GM21717 (cell line): ENCODE data around the gene ZYG11A.

Experiments used
- ATAC-seq: cut with Tn5 transposase; IDR thresholded peaks from one replicate; pipeline ENCODE4 v1.9.1; 2021; ENCODE audit warnings: mild to moderate bottlenecking, moderate library complexity; ENCODE audit not compliant: unreplicated experiment

Gene ZYG11A

DNA sequence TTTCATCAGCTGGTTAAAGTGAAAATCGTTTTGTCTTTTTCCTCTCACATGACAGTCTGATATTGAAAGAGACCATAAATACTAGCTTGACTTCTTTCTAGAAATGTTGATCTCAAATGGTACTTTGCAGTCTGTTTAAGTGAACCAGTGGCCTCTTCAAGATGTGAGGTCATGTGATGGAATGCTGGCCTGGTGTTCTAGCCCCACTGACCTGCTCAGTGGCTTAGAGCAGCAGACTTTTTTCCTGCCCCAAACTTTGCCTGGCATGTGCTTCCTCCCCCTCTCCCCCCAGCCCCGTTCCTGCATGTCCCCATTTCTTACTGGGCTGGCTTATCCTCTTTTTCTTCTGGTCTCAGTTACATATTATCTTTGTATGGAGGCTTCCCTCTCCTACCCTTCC lies 34.3 kb downstream of the ZYG11A start:
- no peak for ATAC-seq

DNA sequence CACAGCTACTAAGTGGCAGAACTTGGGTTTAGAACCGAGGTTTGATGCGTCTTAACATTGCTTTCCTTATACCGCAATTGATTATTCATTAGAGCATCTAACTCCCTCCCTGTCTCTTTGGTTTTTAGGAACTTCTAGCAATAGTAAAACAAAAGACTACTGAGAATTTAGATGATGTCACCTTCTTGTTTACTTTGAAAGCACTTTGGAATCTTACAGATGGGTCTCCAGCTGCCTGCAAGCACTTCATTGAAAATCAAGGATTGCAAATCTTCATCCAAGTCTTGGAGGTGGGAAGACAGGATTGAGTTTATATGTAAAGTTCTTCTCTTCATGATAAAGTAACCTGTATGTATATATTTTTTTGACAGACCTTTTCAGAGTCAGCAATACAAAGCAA lies 35.0 kb downstream of the ZYG11A start:
- no peak for ATAC-seq

DNA sequence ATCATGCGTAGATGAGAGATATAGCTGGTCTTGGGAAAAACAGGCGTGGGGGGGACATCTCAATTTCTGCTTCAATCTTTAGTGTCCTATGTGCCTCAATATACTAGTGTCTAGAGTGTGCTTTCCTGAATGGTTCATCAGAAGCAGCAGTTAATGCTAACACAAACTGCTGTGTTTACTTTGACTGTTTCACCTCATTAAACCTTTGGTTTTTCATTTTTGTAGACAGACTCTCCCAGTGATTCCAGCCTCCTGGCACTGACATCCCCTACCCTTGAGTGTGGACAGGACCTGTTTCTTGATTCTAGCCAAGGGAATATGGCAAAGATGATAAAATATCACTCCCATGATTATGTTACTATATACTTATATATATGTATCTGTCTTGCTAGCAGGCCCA lies 37.6 kb downstream of the ZYG11A start:
- no peak for ATAC-seq

DNA sequence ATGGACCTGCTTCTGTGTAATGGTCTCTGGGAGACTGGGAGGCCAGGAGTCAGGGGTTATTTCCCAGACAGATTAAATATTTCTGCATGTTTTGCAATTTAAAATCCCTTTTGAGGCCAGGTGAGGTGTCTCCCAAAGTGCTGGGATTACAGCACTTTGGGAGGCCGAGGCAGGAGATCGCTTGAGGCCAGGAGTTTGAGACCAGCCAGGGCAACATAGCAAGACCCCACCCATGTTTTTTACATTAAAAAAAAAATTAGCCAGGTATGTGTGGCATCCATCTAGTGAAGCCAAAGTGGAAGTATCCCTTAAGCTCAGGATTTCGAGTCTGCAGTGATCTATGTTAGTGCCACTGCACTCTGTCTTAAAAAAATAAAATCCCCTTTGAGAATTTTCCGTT lies 44.9 kb downstream of the ZYG11A start:
- ATAC-seq = no peak

DNA sequence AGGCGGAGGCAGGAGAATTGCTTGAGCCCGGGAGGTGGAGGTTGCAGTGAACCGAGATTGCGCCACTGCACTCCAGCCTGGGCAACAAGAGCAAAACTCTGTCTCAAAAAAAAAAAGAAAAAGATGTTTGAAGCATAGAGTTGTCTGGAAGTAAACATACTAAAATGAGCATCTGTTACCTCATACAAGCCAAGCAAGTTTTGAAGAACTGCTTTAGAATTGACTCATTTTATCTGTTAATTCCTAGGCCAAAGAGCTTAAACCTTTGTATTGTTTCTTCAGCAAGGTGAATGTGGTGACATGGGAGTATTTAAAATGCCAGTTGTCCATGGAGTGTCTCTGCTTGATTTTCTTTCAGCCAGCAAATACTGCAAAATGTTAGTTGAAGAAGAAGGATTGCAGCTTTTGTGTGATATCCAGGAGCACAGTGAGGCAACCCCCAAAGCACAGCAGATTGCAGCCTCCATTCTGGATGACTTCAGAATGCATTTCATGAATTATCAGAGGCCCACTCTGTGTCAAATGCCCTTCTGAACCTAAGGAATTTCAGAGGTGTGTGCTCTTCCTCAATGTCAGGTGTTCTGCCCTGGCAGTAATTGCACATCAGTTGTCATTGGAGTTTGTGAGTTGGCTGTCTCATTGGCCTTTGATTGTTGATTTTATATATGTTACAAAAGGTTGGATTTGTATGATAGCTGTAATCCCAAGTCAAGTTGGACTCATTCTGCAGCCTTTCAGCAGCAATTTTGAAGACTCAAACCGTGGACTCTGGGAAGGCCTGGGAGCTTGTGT lies 50.1 kb downstream of the ZYG11A start:
- no peak for ATAC-seq

DNA sequence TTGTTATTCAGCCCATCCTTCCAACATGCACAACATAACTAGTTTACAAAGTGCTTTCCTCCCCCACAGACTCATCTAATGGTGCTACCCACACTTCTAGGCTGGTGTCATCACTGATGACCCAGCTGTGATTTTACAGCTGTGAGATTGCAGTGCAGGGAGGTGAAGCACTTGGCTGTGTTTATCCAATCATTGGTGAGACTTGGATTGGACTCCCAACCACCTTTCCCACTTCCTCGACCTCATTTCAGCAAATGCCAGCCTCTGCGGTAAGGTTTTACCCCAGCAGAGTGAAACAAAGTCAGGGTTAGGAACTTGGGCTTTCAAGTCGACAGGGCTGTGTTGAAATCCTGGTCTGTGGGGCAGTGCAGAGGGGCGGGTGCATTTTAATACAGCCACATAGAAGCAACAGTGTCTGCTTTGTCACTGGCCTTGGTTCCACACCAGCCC lies 56.9 kb downstream of the ZYG11A start:
- no peak for ATAC-seq

DNA sequence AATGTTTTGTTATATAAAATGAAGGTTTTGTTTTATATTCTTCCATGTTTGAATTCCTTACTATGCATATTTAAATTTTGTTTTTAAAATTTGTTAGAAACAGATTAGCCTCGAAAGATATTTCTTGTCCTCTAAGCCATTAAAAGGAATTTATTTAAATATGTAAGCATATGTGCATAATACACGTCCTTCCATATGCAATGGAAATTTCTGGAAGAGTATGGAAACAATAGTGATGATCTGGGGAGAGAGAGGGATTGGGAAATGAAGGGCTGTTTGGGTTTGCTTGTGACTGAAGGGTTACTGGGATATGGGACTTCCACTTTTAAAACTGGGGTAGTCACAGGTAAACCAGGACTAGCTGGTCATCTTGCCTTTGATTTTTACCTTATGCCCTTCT lies 57.8 kb downstream of the ZYG11A start:
- ATAC-seq = no peak

DNA sequence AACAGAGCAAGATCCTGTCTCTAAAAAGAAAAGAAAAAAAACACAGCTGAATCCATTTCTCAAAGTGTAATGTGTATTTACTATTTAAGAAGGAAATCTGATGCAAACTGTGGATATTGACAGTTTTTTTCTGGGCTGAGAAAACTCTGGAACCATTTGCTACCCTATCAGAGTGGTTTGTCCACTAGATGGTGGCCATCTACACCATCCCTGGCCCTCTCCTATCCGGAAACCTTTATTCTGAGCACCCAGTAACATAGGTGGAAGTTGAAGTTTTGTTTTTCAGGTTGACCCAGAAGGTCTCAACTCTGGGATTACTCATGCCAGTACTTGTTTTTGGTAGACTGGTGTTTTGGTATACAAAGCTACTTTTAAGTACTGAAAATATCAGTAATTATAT lies 58.8 kb downstream of the ZYG11A start:
- ATAC-seq = no peak

DNA sequence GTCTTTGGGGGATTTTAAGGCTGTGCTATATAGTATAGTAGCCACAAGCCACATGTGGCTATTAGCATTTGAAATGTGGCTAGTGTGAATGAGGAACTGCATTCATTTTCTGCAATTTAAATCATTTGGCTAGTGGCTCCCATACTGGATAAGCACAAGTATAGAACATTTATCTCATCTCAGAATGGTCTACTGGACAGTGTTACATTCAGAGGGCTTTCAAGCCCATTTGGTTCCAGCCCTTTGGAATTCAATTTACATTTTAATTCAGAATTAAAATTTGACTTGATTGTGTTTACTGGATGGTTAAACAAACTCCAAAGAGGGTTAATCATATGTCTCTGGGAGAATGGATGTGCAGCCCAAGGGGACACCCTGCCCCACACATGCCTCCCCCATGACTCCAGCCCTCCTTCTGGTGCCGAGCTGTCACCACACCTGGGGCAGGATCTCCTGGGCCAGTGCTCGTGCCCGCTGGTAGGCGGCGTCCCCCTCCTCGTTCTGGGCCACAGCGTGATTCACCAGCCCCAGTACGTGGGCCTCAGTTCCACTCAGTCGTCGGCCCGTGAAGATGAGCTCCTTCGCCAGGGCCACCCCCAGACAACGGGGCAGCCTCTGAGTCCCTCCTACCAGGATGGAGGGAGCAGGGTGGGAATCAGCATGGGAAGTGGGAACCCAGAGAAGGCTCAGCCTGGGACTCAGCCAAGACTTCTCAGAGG lies 61.8 kb downstream of the ZYG11A start:
- no peak for ATAC-seq

DNA sequence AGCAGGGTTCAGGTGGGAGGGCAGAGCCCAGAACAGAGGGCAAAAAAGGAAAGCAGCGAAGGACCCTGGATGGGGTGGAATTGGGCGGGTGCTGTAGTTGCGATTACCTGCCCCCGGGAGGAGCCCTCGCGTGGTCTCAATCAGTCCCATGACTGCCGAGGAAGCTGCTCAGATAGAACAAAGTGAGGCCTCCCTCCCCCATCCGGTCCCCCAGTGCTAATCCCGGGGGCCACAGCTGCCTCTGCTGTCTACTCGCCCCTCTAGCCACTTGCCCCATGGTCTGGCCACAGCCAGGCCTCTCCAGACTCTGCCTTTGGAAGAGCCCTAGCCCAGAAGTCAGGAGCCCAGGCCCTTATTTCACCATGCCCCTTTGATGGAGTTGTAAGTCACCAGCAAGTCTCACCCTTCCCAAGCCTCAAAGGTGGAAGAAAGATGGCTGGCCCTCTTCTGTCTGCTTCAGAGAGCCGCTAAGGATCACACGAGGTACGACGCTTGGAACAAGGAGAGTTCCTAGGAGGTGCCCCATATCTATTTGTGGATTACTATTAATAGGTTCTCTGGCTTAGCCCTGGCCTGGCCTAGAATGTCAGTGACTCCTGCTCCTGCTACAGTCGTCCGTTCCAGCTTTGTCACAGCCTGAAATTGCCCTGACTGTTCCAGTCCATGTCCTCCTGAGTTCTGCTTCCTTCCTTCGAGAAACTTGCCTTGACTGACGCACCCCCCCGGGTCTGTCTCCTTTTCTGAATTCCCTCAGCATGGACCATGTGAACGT lies 62.6 kb downstream of the ZYG11A start:
- ATAC-seq = no peak

DNA sequence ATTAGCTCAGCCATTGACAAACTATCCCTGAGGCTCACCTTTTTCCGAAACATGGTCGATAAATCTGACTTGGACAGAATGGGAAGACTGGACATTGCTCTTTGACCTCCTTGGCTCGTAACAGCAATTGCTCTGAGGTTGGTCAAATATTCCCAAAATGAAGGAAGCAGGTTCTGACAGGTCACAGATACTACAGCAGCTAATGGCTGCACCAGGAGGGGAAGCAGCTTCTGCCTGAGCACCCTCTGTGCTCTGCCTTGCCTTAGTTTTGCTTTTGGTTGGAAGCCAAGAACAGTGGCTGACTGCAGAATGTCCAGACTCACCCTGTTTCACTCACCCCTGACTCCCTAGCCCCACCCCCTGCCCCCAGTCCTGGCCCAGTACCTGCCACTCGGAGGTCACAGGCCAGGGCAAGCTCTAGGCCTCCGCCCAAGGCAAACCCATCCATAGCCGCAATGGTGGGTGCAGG lies 63.6 kb downstream of the ZYG11A start:
- no peak for ATAC-seq

DNA sequence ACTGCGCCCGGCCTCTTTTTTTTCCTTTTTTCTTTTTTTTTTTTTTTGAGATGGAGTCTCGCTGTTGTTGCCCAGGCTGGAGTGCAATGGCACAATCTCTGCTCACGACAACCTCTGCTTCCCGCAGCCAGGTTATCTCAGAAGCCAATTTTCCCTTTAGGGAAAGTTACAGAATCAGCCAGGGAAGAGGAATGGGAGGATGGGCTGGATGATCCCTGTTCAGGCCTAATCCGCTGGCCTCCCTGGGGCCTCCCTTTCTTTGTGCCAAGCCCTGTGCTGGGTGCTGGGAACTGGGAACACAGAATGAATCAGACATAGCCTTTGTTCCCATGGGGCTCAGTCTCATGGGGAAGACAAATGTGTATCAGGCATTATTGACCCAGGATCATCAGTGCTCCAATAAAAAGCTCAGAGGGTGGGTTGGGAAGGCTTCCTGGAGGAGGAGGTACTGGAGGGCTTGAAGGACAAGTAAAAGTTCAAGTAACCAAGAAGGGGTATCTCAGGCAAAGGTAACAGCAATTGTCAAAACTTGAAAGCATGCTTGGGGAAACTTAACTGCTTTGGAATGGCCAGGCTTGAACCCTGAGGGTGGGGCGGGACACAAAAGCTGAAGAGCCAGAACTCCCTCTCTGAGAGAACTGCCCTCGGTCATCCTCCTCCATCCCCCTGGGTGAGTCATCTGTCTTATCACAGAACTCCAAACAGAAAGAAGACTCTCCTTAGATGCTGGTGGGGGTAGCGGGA lies 64.7 kb downstream of the ZYG11A start:
- no peak for ATAC-seq

DNA sequence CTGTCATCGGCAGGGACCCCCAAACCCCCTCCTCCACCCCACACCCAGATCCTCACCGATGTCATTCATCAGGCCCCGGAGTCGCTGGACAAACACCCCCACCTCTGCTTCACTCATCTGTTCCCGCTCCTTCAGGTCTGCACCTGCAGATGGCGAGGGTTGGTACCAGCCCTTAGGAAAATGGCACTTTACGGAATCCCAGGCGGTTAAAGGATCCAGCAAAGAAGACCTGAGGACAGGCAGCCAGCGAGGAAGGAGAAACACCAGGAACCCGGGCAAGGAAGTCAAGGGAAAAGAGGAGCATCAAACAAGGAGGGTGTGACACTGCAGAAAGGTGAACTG lies 65.2 kb downstream of the ZYG11A start:
- ATAC-seq = no peak

DNA sequence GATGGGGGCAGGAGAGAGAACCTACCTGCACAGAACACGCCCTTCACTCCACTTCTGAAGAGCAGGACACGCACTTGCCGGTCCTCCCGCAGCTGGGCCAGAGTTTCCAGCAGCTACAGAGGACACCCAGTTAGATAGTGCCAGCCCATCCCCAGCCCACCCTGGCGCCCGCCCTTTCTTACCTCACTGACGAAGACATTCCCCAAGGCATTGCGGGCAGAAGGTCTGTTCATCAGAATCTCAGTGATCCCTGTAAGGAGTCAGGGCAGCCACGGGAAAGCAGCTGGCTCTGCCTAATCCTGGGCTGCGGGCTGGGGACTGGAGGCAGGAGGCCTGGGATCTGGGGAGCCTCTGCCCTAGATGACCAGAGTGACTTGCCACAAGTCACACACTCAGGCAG lies 69.0 kb downstream of the ZYG11A start:
- no peak for ATAC-seq

DNA sequence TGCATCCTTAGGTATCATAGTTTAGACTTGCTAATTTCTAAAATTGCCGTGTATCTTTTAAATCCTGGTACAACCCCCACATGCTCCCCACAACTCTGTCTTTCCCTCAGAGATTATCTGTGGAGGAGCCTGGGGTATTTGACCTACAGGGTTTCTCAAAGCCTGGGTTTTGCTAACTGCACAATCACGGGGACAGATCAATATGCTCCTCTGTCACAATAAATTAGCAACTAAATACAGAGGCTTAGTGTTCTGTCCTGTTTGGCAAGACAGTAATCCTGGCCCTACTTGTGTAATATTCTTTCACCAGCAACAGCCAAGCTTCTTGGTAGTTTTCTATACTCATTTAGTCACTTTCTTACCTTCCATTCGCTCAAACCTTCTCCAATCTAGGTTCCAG lies 70.5 kb downstream of the ZYG11A start:
- ATAC-seq = no peak

DNA sequence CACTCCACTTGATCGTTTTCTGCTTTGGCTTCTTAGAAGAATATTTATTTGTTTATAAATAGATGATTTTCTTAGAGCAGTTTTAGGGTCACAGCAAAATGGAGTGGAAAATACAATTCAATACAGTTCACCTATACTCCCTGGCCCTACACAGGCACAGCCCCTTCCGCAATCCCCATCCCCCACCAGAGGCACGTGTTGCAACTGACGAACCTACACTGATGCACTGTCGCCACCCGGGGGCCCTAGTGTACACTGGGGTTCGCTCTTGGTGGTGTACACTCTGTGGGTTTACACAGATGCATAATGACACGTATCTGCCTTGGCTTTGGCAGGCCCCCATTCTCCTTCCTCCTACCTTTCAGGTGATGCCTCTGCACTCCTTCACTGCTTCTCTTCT lies 71.0 kb downstream of the ZYG11A start:
- ATAC-seq = no peak

DNA sequence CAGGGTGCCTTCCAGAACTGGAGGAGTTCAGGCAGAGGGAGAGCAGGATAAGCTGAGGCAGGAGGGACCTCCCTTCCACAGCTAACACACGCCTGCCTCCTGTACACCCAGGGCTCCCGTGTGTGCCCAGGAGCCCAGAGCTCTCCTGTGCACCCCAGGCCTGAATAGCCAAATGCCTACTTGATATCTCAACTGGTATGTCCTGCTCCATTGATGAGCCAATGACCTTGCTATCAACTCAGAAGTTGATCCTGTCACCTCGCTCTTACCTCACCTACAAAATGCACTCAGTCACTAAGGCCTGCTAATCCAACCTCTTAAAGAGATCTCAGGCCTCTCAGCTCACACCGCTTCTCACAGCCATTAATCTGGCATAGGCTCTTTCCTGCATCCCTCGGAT lies 71.9 kb downstream of the ZYG11A start:
- ATAC-seq = no peak

DNA sequence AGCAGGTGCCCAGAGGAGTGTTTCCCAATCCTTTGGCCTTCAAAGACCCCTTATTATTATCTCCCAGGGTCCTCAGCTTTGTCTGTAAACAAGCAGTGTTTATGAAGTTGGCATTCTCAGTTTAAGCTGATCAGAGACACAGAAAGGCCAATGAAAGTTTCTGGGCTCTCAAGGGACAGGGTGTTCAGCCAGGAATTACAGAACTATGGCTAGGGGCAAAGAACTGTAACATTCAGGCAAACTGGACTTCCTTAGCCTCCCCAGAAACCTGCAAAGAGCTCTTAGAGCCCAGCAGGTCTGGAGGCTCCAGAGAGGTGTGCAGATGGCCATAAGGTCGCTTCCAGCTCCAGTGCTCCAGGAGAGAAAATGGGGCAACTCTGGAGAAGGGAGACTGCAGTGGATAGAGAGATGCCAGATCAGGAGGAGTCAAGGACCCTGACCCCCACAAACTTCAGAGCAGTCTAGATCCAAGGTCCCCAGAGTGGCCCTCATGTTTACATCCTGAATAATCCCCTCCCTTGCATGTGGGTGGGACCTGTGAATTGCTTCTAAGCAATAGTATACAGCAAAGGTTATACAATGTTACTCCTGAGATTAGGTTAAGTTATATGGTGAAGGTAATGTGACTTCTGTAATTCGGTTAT lies 72.8 kb downstream of the ZYG11A start:
- no peak for ATAC-seq

DNA sequence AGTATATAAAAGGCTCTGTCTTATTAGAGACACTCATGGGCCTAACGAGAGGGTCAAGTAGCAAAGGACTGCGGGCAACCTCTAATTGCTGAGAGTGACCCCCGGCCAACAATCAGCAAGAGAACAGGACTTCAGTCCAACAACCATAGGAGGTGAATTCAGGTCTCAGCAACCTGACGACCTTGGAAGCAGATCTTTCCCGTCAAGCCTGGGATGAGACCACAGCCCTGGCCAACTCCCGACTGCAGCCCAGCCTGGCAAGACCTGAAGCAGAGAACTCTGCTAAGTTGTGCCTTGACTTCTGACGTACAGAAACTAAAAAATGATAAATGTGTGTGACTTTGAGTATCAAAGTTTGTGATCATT lies 73.3 kb downstream of the ZYG11A start:
- no peak for ATAC-seq

DNA sequence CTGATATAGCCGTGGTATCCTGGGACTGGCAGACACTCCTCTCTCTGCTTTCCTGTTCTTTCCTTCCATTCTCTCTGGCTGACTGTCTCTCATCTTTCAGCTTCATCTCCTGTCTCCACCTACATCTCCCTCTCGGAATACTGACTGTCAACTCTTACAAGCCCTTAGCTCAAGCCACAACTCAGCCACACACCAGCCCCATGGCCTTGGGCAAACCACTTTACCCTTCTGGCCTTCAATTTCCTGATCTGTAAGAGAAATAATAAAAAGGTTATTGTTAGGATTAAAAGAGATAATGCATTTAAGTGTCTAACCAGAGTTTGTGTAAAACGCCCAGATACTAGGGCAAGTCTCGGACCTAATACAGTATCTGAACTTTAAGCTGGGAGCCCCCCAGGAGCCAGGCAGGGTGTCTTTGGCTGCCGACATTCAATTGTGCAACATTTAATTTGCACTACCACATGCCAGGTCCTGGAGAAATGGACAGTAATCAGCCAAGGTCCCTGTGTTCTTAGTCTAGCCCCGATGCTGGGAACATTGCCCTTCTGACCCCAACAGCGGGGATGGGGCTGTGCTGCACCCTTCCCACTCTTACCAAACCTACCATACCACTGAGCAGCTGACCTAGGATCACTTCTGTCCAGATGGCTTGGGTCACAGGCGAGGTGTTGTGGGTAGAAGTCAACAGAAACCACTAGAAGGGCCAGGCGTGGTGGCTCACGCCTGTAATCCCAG lies 73.8 kb downstream of the ZYG11A start:
- no peak for ATAC-seq
